T-helper 2 cell treated with Interferon-gamma antibody and Interleukin-4, amounts not matched to agents 100 ng/mL and 5 ng/mL, for 36 hours (primary cell): ENCODE results near the gene ANOS1. TPM values are rescaled to one million over a fixed set of nuclear protein-coding genes. Genes with fewer than 3 reads are reported as not detected.

Experiments used
- intact Hi-C: fragments of 100-400 bp; cut with micrococcal nuclease; formaldehyde crosslinking; loops from one replicate; pipeline ENCODE4 v1.15.1; 2023
- total RNA-seq: library from RNA; stranded (reverse); gene quantifications from 2 replicates; pipeline ENCODE4 v1.2.3, GENCODE V29; 2022

Gene ANOS1
- total RNA-seq, 1 donor from 2014 or later: 0.05 TPM

GRCh38 chrX:8721536-8721935 is 10.4 kb downstream of the ANOS1 start:
- intact Hi-C loops: no loop called here

- intact Hi-C loops: no loop called here
Observed at GRCh38 chrX:8720136-8720535, 11.8 kb downstream of the ANOS1 start.

GRCh38 chrX:8717354-8717753 is 14.6 kb downstream of the ANOS1 start:
- intact Hi-C loops: no loop called here

- intact Hi-C loops: no loop called here
Observed at GRCh38 chrX:8714164-8714563, 17.8 kb downstream of the ANOS1 start.

- intact Hi-C loops: no loop called here
Observed at GRCh38 chrX:8711401-8711800, 20.5 kb downstream of the ANOS1 start.

GRCh38 chrX:8704184-8704583 is 27.8 kb downstream of the ANOS1 start:
- intact Hi-C loops: no loop called here

GRCh38 chrX:8692871-8693270 is 39.1 kb downstream of the ANOS1 start:
- intact Hi-C loops: no loop called here

- intact Hi-C loops: no loop called here
Observed at GRCh38 chrX:8689473-8689872, 42.5 kb downstream of the ANOS1 start.

GRCh38 chrX:8688776-8689175 is 43.2 kb downstream of the ANOS1 start:
- intact Hi-C loops: no loop called here

GRCh38 chrX:8684201-8684965 is 47.6 kb downstream of the ANOS1 start:
- intact Hi-C loops: no loop called here

- intact Hi-C loops: no loop called here
Observed at GRCh38 chrX:8683687-8684086, 48.2 kb downstream of the ANOS1 start.

- intact Hi-C loops: no loop called here
Observed at GRCh38 chrX:8679550-8679949, 52.4 kb downstream of the ANOS1 start.

- intact Hi-C loops: no loop called here
Observed at GRCh38 chrX:8675006-8675630, 56.8 kb downstream of the ANOS1 start.

GRCh38 chrX:8673201-8673600 is 58.7 kb downstream of the ANOS1 start:
- intact Hi-C loops: no loop called here

GRCh38 chrX:8672176-8672575 is 59.8 kb downstream of the ANOS1 start:
- intact Hi-C loops: no loop called here

- intact Hi-C loops: no loop called here
Observed at GRCh38 chrX:8668813-8669212, 63.1 kb downstream of the ANOS1 start.

GRCh38 chrX:8663325-8663724 is 68.6 kb downstream of the ANOS1 start:
- intact Hi-C loops: no loop called here

- intact Hi-C loops: no loop called here
Observed at GRCh38 chrX:8657883-8658282, 74.1 kb downstream of the ANOS1 start.

- intact Hi-C loops: no loop called here
Observed at GRCh38 chrX:8653956-8654355, 78.0 kb downstream of the ANOS1 start.

GRCh38 chrX:8649969-8650368 is 82.0 kb downstream of the ANOS1 start:
- intact Hi-C loops: no loop called here

GRCh38 chrX:8647176-8647575 is 84.8 kb downstream of the ANOS1 start:
- intact Hi-C loops: no loop called here

- intact Hi-C loops: no loop called here
Observed at GRCh38 chrX:8639949-8640475, 91.9 kb downstream of the ANOS1 start.

- intact Hi-C loops: no loop called here
Observed at GRCh38 chrX:8636497-8636896, 95.4 kb downstream of the ANOS1 start.
